Stimulated activated naive CD8-positive, alpha-beta T cell treated with anti-CD3 and anti-CD28 coated beads, Interleukin-15, Interleukin-2, amounts not matched to agents 100 U/mL and 50 U/mL, for 24 hours (primary cell): ENCODE data around the gene C1QTNF1.
A peak's percentile ranks its signal among the peaks of the same experiment; 100 is the strongest.
"Not testable (repeated sequence)": the region's sequence is repeated elsewhere in the genome, so short reads cannot be mapped to it uniquely, and the experiment has no call there.

Experiments used
- ATAC-seq: fragments of 150-1000 bp; cut with Tn5 transposase; one replicate; pipeline ENCODE4 v1.10.0; 2021
- DNase-seq: peaks from one replicate; pipeline ENCODE4 v3.0.0; 2021

C1QTNF1 gene

DNA sequence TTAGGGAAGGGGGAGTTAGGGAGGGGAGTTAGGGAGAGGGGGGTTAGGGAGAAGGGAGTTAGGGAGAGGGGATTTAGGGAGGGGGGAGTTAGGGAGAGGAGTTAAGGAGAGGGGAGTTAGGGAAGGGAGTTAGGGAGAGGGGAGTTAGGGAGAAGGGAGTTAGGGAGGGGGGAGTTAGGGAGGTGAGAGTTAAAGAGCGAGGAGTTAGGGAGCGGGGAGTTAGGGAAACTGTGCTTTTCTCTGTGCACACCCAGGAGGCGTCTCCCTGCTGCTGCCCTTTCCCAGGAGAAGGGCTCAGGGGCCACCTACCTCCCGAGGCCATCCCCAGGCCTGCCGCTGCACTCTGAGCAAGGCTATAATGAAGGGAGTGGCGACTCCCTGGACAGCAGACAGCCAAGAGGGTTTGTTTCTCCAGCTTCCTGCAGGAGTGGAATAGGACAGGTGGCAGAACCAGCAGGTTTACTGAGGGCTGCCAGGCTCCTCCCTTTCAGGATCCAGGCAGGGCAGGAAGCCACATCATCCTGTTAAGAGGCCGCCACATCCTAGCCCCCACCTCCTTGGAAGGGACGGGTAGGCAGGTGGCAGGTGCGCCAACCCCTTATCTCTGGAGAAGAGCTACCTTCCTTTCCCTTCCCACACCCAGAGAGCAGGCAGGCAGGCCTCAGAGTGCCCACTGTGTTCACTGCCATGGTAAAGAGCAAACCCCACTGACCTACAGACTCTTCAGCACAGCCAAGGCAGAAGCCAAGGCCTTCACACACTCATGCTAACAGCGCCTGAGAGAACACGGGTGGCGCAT, 18.7 kb upstream of the C1QTNF1 start:
- no peak for DNase-seq
- ATAC-seq: no peak

DNA sequence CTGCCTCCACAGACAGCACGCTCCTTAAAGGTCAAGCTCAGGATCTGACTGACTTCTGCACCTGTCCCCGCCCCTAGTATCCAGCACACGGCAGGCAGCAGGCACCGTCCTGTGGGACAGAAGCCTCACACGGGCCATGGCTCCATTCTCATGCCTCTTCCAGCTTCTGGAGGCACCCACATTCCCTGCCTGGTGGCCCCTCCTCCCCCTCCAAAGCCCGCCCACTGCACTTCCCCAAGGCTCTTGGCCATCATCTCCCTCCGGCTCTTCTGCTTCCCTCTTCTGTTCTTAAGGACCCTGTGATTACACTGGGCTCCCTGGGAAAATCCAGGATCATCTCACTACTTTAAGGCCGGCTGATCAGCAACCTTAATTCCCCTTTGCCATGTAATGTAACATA, 17.9 kb upstream of the C1QTNF1 start:
- ATAC-seq (no peak), DNase-seq (no peak)

DNA sequence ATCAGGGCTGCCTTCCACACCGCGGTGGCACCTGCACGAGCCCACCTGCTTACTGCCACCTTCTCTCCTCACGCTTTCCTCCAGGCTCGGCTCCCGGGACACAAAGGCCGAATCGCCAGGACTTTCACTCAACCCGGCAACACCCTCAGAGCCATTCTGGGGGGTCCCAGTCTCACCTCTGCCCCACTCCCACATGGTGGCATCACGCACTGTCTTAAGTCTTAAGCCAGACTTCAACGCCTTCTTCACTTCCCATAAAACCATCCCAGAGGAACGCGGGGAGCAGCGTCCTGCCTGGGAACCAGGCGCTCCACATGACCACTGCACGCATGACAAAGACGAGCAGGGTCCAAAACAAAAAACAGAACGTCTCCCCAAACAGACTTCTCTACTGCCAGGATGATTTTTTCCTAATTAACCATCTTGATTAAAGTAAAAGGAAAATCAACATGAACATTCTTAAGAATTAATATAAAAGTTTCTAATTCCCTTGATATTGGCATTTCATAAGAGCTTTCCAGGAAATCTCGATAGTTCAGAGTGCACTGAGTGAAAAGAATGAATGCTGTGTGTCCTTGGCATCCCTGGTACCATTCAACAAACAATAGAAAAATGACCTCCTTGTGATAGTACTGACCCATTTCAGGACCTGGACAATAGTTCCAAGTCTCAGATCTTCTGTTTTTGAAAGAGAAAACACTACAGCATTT, 17.0 kb upstream of the C1QTNF1 start:
- ATAC-seq (no peak), DNase-seq (no peak)

DNA sequence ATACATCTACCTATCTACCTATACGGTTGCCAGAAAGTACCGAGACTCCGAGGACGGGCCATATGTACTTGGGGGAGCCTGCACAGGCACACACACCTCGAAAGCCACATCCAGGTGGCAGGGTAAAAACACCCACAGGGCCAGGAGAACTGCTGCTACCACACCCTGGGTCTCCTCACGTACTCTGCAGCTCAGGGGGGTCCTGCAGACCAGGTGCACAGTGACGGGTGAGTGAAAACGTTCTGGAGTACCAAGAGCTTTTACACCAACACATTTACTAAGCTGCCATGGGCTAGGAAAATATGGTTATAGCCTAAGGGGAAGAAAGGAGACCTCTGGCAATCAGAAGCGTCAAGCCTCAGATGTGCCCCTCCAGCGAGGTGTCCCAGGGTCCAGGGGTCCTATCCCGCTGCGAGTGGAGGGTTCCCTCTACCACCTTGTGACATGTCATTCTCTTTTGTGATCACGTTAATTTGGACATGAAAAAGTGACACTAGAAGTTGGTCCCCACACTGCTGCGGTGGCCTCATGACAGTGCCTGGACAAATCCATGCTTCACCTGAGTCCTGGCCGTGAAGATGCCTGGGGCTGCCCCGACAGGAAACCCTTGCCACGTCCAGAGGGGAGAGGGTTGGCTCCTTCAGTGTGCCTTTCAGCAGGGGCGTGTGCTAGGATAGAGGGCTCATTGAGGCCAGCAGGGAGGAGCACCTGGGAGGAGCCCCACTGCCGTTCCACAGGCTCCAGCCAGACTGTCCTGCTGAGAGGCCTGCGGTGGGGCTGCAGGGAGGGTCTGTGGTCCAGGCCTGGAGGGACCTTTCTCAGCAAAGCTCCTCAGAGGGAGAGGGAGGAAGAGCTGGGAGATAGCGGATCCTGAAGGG, 16.2 kb upstream of the C1QTNF1 start:
- ATAC-seq (no peak), DNase-seq (no peak)

DNA sequence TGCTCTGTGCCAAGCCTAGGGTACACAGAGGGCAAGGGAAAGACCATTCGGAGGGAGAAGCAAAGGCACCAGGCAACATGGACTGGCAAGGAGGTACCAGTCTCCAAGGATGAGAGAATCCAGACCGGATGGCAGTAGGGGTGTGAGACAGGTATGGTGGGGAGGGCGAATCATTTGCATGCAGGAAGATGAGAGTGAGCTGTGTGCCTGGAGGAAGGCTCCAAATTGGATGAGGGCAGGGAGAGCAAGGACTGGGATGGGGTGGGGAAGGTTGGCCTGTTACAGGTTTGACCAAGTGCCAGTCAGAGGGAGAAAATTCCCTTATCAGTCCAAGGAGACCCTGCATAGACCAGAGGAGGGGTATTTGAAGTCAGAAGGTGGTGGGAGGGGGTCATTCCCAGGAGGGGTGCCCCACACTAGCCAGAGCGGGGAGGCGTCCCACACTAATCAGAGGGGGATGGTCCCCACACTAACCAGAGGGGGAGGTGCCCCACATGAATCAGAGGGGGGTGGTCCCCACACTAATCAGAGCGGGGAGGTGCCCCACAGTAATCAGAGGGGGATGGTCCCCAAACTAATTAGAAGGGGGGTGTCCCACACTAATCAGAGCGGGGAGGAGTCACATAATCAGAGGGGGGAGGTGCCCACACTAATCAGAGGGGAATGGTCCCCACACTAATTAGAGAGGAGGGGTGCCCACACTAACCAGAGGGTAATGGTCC, 15.1 kb upstream of the C1QTNF1 start:
- DNase-seq (no peak), ATAC-seq (peak; percentile 4)

DNA sequence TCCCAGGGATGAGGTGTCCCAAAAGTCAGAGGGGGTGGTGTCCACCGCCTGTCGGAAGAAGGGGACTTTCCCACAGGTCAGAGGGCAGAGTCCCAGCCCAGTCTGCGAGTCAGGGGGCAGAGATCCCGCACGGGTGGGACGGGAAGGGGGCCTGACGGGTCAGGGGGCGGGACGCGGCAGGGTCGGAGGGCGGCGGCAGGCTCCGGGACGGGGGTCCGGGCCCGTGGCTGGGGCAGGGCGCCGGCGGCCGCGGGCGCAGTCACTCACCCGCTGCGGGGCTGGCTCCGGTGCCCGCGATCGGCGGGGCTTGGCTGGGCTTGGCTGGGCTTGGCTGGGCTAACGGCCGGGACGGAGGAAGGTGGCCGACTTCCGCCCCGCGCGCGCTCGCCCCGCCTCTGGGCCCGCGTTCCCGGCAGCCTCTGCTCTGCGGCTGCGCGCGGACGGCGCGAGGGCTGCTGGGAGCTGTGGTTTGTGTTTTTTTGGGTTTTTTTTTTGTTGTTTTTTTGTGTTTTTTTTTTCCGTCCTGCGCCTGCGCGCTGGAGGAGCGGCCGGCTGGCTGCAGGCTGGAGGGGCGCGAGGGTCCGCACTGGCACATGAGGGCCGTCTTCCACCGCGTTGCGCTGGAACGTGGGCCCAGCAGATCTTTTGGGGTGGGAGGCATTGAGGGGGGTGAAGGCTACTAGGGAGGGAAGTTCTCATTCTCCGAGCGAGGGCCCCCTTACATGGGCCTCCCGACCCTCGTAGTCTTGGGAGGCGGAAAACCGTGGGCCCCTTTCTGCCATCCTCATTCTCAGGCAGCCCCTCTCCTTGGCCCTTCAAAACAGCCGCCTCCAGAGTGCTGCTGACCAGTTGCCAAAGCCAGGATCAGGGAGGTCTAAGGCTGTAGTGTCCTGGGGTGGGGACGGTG, 14.3 kb upstream of the C1QTNF1 start, which contains the start of gene CANT1:
Gene CANT1, minus strand, starts transcription at position 368 of the 907 bp plus-strand sequence. CDS start 12,142 bp downstream, outside the sequence.
- ATAC-seq: peak; percentile 94
- peak; percentile 88 for DNase-seq

DNA sequence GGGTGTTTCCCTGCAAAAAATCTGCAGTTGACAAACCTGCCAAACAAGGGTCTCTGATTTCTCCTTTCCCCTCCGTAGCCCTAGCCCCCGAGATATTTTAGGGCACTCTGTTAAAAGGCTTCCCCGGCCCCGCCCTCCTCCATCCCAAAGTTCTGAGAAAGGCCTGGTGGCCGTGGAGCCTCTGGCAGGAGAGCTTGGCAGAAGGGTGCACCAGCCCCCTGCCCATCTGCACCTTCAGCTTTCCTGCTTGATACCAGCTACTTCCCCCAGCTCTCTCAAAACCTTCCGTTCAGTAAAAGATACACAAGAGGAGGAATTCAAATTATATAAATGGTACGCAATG, 13.7 kb upstream of the C1QTNF1 start:
- DNase-seq: no peak
- no peak for ATAC-seq

DNA sequence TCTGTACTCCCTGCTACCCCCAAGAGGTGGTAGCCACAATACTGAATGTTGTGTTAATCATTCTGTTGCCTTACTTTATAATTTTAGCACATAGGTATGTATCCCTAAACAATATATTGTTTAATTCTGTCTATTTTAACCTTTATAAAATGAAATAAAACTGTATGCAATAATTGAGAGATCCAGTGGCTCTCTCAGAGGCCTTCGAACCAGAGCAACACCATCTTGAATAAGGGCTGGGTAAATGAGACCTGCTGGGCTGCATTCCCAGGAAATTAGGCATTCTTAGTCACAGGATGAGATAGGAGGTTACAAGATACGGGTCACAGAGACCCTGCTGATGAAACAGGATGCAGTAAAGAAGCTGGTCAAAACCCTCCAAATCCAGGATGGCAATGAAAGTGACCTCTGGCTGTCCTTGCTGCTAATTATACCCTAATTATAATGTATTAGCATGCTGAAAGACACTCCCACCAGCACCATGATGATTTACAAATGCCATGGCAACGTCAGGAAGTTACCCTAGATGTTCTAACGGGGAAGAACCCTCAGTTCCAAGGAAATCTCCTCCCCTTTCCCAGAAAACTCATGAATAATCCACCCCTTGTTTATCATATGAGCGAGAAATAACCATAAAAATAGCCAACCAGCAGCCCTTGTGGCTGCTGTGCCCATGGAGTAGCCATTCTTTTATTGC, 12.4 kb upstream of the C1QTNF1 start:
- ATAC-seq (no peak), DNase-seq (no peak)

DNA sequence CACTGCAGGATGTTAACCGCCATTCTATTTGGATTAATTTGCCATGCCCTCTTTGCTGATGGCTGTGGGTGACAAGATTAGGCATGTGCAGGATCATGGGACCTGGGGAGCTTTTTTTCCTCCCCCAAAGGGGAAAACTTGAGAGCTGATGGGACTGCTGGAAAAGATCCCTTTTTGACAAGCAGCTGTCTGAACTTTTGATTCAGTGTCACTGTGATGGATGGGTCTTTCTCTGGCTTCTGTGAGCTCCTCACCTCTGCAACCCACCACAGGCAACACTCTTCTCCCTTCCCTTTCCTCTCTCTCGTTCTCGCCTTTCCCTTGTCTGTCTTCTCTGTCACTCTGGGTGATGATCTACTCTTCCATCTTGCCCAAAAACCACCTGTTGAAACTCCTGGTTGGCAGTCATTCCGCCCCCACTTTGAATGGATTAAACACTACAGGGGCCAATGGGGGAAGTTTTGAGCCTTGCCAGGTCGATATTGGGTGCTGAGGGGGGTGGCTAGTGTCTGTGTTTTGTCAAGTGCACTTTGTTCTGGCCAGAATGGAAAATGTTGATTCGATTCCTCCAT, 11.3 kb upstream of the C1QTNF1 start:
- ATAC-seq: no peak

DNA sequence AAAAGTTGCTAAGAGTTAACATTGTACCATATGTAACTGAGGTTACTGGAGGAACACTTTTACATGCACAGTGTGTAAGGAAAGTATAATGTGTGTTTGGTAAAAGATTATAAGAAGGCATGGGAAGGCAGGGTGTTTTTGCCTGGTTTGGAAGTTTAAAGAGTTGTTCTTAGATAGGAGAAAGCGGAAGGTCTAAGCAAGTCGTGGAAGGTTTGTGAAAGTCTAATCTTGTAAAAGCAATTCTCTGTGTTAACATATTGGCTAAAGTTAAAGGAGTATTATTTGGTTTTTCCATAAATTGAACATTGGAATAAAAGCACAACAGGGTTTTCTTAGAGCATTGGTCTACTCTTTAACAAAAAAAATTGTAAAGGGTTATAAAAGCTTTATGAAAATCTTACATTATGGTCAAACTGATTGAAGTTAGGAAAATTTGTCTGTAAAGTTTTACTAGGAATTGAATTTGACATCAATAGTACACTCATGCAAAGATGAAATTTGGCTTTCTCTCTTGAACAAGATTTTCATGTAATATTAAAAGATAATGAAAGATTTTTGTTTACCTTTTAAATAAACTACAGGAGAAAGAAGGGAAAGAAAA, 9.7 kb upstream of the C1QTNF1 start:
- no peak for ATAC-seq
- no peak for DNase-seq

More for the DNA sequence above, 11.3 kb upstream of the C1QTNF1 start:
- DNase-seq: no peak

DNA sequence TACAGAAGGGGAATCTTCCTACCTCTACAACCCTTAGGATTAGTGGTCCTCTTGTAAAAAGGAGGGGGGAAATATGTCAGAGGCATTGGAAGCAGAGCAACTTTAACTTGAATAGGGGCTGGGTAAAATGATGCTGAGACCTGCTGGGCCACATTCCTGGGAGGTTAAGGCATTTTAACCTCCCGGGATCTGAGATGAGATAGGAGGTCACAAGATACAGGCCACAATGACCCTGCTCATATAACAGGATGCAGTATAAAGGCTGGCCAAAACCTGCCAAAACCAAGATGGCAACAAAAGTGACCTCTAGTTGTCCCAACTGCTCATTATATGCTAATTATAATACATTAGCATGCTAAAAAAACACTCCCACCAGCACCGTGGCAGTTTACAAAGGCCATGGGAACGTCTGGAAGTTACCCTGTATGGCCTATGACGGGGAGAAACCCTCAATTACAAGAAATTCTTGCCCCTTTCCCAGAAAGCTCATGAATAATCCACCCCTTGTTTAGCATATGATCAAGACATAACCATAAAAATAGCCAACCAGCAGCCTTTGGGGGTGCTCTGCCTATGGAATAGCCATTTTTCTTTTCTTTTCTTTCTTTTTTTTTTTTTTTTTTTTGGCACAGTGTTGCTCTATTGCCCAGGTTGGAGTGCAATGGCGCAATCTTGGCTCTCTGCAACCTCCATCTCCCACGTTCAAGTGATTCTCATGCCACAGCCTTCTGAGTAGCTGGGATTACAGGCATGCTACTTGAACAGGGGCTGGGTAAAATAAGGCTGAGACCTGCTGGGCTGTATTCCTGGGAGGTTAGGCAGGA, 6.2 kb upstream of the C1QTNF1 start:
- DNase-seq: no peak
- ATAC-seq: no peak

DNA sequence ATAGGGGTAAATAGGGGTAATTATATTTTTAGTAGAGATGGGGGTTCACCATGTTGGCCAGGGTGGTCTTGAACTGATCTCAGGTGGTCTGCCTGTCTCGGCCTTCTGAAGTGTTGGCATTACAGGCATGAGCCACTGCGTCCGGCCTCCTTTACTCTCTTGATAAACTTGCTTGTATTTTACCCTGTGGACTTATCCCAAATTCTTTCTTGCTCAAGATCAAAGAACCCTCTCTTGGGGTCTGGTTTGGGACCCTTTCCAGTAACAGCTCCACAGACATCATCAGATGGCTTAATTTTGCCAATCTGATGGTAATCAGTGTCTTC, 5.6 kb upstream of the C1QTNF1 start:
- no peak for ATAC-seq
- no peak for DNase-seq

DNA sequence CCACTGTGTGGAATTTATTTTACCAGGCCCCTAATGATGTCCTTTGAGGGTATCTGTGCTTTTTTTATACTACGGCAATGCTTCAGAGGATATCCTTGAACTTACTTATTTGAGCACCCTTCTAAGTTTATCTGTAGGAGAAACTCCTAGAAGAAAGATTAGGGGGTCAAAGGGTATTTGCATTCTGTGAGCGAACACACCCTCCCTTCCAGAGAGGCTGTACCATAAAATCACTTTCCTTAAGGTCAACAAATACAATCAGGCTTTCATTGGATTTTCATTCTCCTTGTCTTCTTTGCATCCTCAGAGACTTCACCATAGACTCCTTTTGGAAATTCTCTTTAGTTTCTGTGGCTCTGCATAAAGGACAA, 4.7 kb upstream of the C1QTNF1 start:
- DNase-seq (no peak), ATAC-seq (no peak)

DNA sequence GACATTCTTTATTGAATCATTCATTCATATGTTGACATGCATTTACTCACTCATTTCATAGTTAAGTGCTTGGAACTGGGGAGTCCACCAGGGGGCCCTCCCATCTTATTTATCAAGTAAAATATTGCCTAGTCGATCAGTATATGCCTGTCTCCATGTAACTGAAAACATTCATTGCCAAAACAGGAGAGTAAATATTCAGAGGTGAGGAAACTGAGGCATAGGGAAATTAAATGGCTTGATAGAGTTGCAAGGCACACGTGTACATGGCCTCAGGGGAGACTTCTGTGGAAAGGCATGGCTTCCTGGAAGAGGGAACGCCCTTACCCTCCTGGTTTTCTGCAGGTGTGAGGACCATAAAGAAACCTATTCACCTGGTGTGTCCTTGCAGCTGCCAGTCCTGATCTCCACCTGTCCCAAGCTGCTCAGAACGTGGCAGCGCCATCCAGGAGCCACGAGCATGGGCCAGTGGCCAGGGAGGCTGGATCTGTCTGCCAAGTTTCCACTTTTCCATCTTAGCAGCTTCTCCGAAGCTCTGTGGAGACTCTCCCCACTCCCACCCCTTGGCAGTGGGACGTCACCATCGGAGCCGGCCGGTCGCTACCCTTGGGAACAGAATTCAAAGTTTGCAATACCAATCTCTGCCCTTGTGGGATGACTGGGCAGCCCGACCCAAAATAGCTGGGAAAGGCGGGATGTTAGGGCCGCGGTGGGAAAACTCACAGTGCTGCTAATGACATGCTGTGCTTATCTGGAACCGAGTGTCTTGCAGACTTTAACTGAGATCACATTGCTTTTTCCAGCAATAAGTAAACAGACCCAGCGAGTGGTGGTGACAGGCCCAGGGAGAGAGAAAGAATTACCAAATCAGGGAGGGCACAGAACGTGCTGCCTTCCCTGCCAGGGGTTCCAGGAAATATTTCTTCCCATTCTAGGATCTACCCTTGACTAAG, 4.1 kb upstream of the C1QTNF1 start:
- DNase-seq (peak; percentile 52), ATAC-seq (peak; percentile 62)

DNA sequence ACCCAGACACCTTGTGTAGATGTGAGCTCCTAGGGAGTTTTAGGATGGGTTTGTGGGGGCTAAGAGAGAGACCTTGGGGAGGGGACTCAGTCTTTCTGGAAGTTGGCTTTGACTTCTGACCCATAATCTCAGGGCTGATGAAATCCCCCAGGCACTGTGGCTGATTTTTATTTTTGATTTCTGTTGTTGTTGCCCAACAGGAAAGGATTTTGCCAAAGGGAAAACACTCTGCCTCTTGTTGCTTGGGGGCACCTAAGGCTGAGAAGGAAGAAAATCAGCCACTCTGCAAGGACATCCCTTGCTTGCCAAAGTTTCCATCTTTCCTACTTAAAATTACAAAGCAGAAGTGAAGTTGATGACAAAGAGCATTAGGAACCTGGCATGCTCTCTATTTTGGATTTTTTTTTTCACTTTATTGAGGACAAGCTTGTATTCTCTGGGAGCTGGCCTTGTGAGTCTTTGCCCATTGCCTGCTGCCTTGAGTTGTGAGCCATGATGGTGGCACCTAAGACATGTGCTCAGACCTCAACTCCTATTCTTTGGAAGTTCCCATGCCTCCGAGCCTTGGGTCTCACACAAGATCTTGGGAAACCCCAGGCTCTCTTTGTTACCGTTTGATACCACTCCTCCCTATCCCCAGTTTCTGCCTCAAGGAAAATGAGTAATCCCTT, 3.2 kb upstream of the C1QTNF1 start:
- no peak for DNase-seq
- ATAC-seq: no peak

DNA sequence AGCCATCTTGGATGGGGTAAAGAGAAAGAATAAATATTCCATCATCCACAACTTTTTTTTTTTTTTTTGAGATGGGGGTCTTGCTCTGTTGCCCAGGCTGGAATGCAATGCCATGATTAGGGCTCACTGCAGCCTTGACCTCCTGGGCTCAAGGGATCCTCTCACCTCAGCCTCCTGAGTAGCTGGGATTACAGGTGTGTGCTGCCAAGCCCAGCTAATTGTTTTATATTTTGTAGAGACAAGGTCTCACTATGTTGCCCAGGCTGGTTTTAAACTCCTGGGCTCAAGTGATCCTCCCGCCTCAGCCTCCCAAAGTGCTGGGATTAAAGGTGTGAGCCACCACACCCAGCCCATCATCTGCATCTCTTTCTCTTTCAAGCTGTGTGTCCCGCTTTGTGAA, 2.0 kb upstream of the C1QTNF1 start:
- ATAC-seq: not testable (repeated sequence)

DNA sequence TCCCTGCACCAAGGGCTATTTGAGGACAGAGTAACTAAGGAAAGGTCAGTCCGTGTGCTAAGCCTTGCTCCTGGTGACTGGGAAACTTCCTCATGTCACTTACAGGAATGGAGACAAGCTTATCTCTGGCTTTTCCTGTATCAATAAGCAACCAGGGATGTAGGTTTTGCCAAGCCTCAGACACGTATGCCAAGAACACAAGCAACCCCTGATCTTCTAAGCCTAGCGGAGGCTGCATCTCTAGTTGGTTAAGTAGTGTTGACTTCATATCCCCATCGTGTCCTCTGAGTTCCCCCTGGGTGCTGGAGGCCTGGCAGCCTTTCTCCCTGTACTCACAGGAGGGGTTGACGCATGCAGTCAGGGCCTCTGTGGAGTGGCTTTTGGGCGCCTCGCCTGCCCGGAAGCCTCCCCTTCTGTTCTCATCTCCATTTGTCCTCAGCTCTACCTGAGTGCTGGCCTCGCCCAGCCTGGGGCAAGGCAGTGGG, 1.4 kb upstream of the C1QTNF1 start:
- DNase-seq: no peak
- ATAC-seq: no peak

More for the DNA sequence above, 2.0 kb upstream of the C1QTNF1 start:
- not testable (repeated sequence) for DNase-seq
